ENCODE results near the gene SENP1. TPM values are rescaled to one million over a fixed set of nuclear protein-coding genes. Genes with fewer than 3 reads are reported as not detected.
A peak's percentile ranks its signal among the peaks of the same experiment; 100 is the strongest.

The SENP1 gene
- 10 to 100 TPM; 11.5 to 49.6 TPM for total RNA-seq

- Histone ChIP-seq H3K4me1 (replicated peaks) (no peaks in the 10 kb centered on the region), H3K27ac (peak within 1 kb of the TSS; percentile 89), H3K27me3 (replicated peaks; ENCODE audit: insufficient read depth) (no peaks in the 10 kb centered on the region), H3K9me3 (no peaks in the 10 kb centered on the region), H3K4me3 (peak within 1 kb of the TSS; percentile 81 to 89), H3K36me3 (no peaks in the 10 kb centered on the region)
- under 1% methylated on average over 50 of the region's 53 CpGs for WGBS
- intact Hi-C loops (cut with DNase I) = loop anchor here (5.0 kb wide), 1 partner anchor 51 kb away; the partner anchor contains the start of gene ASB8
- TF ChIP-seq CTCF (IDR thresholded peaks at IDR 0.05) (peak in 2 of 4 experiments; percentile 52 to 54), POLR2A (IDR thresholded peaks at IDR 0.05) (no peak), POLR2AphosphoS5 (IDR thresholded peaks at IDR 0.05) (peak; percentile 82)
- DNase-seq (ENCODE audit: low spot score) = peak; percentile 78
Observed at GRCh38 chr12:48105867-48106680, at the start of gene SENP1. TSS of gene SENP1 (minus strand) at chr12:48106079. CDS start at chr12:48101472, 4,607 bp downstream.

GRCh38 chr12:48151103-48151771 lies 45.4 kb upstream of the SENP1 start:
- peaks cover 3 to 21% of the 10 kb centered on the region in 2 donors for H3K36me3 ChIP-seq
- no peak overlapping the region for H3K27ac ChIP-seq
- no peaks in the 10 kb centered on the region for H3K4me1 ChIP-seq (replicated peaks)
- intact Hi-C loops (cut with DNase I) = no loop called here
- H3K27me3 ChIP-seq (replicated peaks; ENCODE audit: insufficient read depth) = no peaks in the 10 kb centered on the region
- TF ChIP-seq POLR2A (IDR thresholded peaks at IDR 0.05) = no peak
- peak; percentile 16 for TF ChIP-seq POLR2AphosphoS5 (IDR thresholded peaks at IDR 0.05)
- TF ChIP-seq CTCF (IDR thresholded peaks at IDR 0.05) = no peak
- H3K4me3 ChIP-seq = no peak overlapping the region
- H3K9me3 ChIP-seq = no peaks in the 10 kb centered on the region
- no peak for DNase-seq (ENCODE audit: low spot score)
- 80% methylated on average over 2 of the region's 2 CpGs for WGBS

- intact Hi-C loops (cut with DNase I) = no loop called here
- H3K36me3 ChIP-seq = peaks cover 2 to 14% of the 10 kb centered on the region in 2 donors
- no peak for TF ChIP-seq POLR2A (IDR thresholded peaks at IDR 0.05)
- TF ChIP-seq POLR2AphosphoS5 (IDR thresholded peaks at IDR 0.05) = no peak
- TF ChIP-seq CTCF (IDR thresholded peaks at IDR 0.05) = no peak
- no peak overlapping the region for H3K27ac ChIP-seq
- H3K4me1 ChIP-seq (replicated peaks) = no peaks in the 10 kb centered on the region
- H3K9me3 ChIP-seq = no peaks in the 10 kb centered on the region
- 38% methylated on average over 1 of the region's 1 CpG for WGBS
- no peak overlapping the region for H3K4me3 ChIP-seq
- DNase-seq (ENCODE audit: low spot score) = no peak
- no peaks in the 10 kb centered on the region for H3K27me3 ChIP-seq (replicated peaks; ENCODE audit: insufficient read depth)
Observed at GRCh38 chr12:48145981-48146380, 40.1 kb upstream of the SENP1 start.

DNA sequence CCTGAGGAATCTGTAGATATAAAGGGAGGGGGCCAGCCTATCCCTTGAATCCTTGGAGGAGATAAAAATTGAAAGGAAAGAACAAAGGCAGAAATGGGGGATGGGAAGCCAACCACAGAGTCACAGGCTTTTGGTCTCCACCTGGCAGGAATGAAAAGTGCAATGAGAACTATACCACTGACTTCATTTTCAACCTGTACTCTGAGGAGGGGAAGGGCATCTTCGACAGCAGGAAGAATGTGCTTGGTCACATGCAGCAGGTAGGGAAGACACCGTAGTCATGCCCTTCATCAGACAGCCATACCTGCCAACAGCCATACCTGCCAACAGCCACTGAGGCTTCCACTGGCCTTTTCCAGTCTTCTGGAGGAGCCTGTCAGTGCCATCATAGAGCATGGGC lies 38.0 kb upstream of the SENP1 start:
- TF ChIP-seq POLR2AphosphoS5 (IDR thresholded peaks at IDR 0.05) (no peak), POLR2A (IDR thresholded peaks at IDR 0.05) (no peak), CTCF (IDR thresholded peaks at IDR 0.05) (no peak)
- Histone ChIP-seq H3K27ac (no peak overlapping the region), H3K4me3 (no peak overlapping the region), H3K9me3 (no peaks in the 10 kb centered on the region), H3K36me3 (peaks cover 0 to under 1% of the 10 kb centered on the region in 2 donors), H3K4me1 (replicated peaks) (no peaks in the 10 kb centered on the region), H3K27me3 (replicated peaks; ENCODE audit: insufficient read depth) (no peaks in the 10 kb centered on the region)
- 75% methylated on average over 2 of the region's 2 CpGs for WGBS
- intact Hi-C loops (cut with DNase I) = no loop called here
- no peak for DNase-seq (ENCODE audit: low spot score)

All from prostate gland (tissue), 2 donors.